SK-N-DZ (cell line): ENCODE data around the gene ACTL10. TPM values are rescaled to one million over a fixed set of nuclear protein-coding genes. Genes with fewer than 3 reads are reported as not detected.
"Not testable (repeated sequence)": the region's sequence is repeated elsewhere in the genome, so short reads cannot be mapped to it uniquely, and the experiment has no call there.

Experiments
- DNase-seq: peaks from one replicate; pipeline ENCODE4 v3.0.0-alpha.2; 2015; ENCODE audit warnings: low spot score
- polyA plus RNA-seq, 2 experiments: library from polyadenylated mRNA; depleted of rRNA; stranded (reverse); fragments of >200 nt; gene quantifications; 2 replicates each; pipeline ENCODE4 v1.2.3, GENCODE V29; 2014

Gene ACTL10
- 0.80 and 1.2 TPM in 2 replicates for polyA plus RNA-seq (2014; cell fraction: cytosol; rRNA removed)
- 0.43 and 0.94 TPM in 2 replicates for polyA plus RNA-seq (2014; cell fraction: nucleus; rRNA removed)

GRCh38 chr20:33666293-33667244, at the start of gene ACTL10:
Gene ACTL10 (plus strand): TSS chr20:33666943. CDS start chr20:33667498, 555 bp downstream.
- peak; percentile 99 for DNase-seq

GRCh38 chr20:33621717-33622400, 44.9 kb upstream of the ACTL10 start:
- no peak for DNase-seq

DNA sequence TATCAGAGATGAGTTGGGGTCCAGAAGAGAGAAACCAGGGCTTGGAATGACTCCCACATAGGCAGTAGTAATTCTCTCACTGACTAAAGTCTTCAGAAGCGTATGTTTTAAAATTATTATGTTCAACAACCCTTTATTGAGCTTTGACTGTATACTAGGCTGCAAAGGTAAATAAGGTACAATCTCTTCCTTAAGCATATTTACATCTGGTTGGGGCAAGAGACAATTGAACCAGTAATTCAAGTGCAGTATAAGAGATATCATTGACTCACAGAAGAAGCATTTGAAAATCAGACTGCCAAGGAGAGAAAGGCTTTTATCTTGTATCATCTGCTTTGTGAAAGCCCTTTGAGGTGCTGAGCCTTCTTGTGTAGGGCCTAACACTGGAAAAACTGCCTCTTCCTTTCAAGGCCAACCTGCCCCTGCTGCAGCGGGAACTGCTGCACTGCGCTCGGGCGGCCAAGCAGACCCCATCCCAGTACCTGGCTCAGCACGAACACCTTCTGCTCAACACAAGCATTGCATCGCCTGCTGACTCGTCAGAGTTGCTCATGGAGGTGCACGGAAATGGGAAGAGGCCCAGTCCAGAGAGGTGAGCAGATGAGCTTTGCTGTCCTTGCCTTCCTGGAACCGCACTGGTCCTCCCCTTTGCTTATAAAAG, 43.9 kb upstream of the ACTL10 start:
- DNase-seq: no peak

DNA sequence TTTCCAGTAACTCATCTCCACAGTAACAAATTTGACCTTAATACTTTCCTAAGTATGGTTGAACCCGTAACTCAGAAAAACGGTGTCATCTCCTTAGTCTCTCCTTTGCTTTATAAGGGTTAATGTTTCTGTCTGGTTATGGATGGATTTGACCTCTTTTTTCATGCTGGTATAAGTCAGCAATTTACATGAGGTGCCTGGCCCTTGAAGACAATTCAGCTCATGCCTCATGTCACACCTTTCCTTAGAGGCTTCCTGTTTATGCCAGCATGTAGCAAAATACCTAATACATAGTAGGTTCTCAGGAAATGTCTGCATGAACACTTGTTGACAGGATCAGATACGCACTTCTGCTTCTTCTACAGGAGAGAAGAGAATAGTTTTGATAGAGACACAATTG, 42.3 kb upstream of the ACTL10 start:
- no peak for DNase-seq

GRCh38 chr20:33626190-33626589, 40.6 kb upstream of the ACTL10 start:
- no peak for DNase-seq

- no peak for DNase-seq
Observed at GRCh38 chr20:33627577-33628216, 39.0 kb upstream of the ACTL10 start.

GRCh38 chr20:33629533-33629932, 37.2 kb upstream of the ACTL10 start:
- no peak for DNase-seq

GRCh38 chr20:33629979-33630378, 36.8 kb upstream of the ACTL10 start:
- DNase-seq: no peak

DNA sequence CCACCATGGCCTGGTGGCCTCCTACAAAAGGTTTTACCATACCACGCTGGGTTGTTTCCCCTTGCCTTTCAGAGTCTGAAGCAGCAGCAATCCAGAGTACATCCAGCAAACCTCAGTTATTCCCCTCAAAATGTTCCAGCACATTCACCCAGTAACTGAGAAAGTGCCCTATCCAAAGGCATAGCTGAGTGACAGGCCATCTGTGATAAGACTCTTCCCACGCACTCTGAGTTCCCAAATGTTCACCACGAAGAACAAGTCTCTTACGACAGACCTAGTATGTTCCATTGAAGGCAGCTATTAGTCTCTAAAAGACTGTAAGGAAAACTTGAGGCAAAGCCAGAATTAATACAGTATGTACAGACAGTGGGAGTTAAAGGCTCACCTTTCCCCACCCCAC, 36.2 kb upstream of the ACTL10 start:
- DNase-seq: no peak

DNA sequence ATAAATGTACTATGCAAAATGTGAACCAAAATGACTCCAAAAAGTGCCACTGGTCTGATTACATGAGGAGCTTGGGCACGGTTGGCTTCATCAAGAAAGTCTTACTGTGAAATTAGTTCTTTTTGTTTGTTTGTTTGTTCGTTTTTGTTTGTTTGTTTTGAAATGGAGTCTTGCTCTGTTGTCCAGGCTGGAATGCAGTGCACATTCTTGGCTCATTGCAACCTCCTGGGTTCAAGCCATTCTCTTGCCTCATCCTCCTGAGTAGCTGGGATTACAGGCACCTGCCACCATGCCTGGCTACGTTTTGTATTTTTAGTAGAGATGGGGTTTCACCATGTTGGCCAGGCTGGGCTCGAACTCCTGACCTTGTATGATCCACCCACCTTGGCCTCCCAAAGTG, 34.8 kb upstream of the ACTL10 start:
- DNase-seq: not testable (repeated sequence)

GRCh38 chr20:33635341-33635740, 31.4 kb upstream of the ACTL10 start:
- no peak for DNase-seq

DNA sequence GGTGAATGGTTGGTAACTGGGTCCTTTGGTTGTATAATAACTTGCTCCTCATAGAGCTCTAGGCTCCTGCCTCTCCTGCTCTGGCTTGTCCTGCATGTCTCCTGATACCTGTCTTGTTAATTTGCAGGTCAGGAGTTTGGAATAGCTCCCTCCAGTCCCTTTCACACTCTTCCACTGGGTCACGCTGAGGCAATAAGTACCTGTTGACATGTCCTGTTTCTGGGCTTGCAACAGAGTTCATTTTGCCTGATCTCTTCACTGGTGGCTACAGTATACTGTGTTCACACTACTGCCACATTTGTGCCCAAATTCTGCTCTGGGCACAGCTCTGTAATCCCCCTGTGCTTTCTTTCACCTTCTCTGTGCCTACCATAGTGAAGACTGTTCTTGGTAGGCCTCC, 30.0 kb upstream of the ACTL10 start:
- DNase-seq: no peak

DNA sequence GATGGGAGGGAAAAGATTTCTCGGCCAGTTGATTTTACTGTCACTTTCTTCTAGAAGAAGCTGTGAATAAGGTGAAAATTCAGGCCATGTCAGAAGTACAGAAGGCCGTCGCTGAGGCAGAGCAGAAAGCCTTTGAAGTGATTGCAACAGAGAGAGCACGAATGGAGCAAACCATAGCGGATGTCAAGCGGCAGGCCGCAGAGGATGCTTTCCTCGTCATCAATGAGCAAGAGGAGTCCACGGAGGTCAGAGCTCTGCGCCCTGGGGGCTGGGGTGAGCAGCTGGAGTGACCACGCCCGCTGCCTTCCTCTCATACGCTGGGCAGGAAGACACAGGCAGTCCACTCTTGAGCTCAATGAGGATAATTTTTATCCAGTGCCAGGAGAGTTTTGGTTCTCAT, 26.5 kb upstream of the ACTL10 start:
- no peak for DNase-seq

DNA sequence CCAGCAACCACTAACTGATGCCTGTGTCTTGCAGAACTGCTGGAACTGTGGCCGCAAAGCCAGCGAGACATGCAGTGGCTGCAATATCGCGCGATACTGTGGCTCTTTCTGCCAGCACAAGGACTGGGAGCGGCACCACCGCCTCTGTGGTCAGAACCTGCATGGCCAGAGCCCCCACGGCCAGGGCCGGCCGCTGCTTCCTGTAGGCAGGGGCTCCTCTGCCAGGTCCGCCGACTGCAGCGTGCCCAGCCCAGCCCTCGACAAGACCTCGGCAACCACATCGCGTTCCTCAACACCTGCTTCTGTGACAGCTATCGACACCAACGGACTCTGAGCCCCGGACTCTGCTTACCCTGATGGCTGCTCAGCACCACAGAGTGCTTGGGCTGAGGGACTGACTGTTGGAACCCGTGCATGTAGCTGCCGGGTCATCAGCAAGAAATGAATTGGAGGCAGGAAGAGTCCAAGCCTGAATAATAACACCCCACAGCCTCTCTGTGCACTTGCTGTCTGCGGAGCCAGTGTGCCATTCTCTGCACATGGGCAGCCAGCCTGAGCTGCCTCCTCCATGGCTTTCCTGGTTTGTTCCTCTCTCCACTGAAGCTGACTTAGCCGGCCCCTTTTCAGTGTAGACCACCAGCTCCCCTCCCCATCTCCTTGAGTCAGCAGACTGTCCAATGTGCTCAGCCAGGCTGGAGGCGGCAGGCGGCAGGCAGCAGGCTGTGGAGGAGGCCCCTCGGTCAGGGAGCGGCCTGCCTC, 22.3 kb upstream of the ACTL10 start:
- DNase-seq: no peak

DNA sequence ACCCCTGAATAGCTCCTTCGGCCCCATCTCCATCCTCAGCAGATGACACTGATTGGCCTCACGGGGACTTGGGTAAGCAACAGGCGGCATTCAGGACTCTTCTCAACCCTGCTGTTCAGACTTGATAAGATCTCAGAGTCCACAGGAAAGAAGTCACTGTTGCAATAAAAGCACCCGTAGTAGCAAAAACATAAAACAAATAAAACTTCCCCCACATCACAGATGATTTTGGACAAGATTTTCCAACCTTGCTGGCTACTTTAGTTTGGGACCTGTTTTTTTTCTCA, 21.7 kb upstream of the ACTL10 start:
- peak; percentile 47 for DNase-seq

DNA sequence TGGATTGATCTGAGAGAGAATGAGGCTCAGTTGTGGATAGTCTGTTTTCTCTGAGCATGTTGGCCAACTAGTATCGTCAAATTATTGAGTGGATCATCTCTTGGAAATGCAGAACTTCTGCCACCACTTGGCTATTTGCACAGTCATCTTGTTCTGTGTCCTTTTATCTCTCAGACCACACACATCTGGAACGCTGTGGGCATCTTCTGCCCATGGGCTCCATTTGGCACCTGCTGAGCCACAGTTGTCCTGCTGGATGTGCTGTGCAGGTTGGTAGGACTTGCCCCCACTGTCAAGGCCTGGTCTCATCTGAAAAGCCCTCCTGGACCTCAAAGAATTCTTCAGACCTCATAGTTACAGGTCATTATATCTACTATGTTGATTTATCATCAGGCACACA, 21.3 kb upstream of the ACTL10 start:
- DNase-seq: no peak

- DNase-seq: no peak
Observed at GRCh38 chr20:33646191-33646590, 20.6 kb upstream of the ACTL10 start.

GRCh38 chr20:33646959-33647602, 19.7 kb upstream of the ACTL10 start:
- DNase-seq: not testable (repeated sequence)

GRCh38 chr20:33647603-33648395, 18.9 kb upstream of the ACTL10 start:
- no peak for DNase-seq
